22Rv1 (cell line): Measurements from ENCODE around the gene CROCC2.

Experiments
- H3K27ac ChIP-seq: fragments of 450-650 bp; 2 replicates; pipeline ENCODE4 v1.5.1; 2017
- CTCF ChIP-seq: fragments of 450-650 bp; IDR thresholded peaks from 2 replicates; pipeline ENCODE4 v1.5.1; 2017; ENCODE audit warnings: mild to moderate bottlenecking
- ZFX ChIP-seq: fragments of 450-650 bp; IDR thresholded peaks from 2 replicates; pipeline ENCODE4 v1.6.1; 2017; ENCODE audit warnings: antibody characterized with exemption, borderline replicate concordance

The CROCC2 gene

DNA sequence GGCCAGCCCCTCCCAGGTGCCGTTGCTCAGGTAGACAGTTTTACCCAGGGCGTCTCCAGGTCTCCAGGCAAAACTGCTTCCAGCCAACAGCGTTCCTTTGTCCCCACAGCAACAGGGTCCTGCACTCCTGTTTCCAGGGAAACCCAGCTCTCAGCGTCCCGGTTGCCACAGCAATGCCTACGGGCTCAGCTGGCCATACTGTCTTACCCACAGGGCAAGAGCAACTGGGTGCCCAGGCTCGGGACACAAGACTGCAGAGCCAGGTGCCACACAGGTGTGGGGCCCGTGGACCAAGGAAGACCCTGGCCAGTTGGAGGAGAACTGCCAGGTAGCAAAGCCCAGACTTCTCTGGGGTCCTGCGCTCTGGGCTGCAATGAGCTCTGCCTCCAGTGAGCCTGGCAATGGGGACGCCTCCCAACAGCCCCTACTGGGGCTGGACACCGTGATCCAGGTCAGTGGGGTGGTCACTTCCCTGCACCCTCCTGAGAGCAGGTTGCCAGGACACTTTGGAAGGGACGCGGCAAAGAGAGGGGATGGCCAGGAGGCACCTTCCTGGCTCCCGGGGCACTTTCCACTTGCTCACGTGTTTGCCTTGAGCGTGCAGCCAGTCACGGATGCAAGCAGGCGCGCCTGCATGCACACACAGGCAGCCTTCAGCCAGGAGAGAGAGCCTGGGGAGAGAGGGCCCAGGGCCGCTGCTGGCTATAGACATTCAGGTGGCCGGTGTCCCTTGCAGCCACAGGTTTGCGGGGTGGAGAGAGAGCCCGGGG lies at the start of gene CROCC2:
Gene CROCC2, plus strand, starts transcription at position 196 of the 770 bp plus-strand sequence. Its CDS starts 178 bp downstream, at position 374.
- no peak for TF ChIP-seq ZFX
- no peak for TF ChIP-seq CTCF
- H3K27ac ChIP-seq, result no peak within 1 kb of the TSS

- no peak overlapping the region for H3K27ac ChIP-seq
- no peak for TF ChIP-seq ZFX
- no peak for TF ChIP-seq CTCF
Measured at GRCh38 chr2:240857039-240858008, 48.8 kb upstream of the CROCC2 start.

DNA sequence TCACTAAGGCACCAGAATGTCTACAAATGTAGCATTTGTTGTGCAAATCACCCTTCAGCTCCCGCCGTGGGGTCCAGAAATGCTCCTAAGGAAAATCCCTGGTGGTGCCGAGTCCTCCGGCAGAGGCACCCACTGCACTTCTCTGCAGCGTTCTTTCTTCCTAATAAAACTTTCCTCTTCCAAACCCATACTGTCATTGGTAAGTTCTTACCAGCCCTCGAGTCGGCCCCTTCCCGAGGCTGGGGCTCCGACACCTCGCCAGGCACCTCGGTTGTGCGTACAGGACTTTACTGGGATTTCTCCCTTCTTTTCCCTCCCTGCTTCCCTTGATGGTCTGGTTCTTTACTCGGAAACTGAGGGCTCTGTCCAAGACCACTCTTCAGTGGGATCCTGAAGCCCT lies 47.8 kb upstream of the CROCC2 start:
- no peak overlapping the region for H3K27ac ChIP-seq
- no peak for TF ChIP-seq CTCF
- no peak for TF ChIP-seq ZFX

GRCh38 chr2:240858871-240859270 lies 47.3 kb upstream of the CROCC2 start:
- no peak for TF ChIP-seq CTCF
- no peak for TF ChIP-seq ZFX
- no peak overlapping the region for H3K27ac ChIP-seq

DNA sequence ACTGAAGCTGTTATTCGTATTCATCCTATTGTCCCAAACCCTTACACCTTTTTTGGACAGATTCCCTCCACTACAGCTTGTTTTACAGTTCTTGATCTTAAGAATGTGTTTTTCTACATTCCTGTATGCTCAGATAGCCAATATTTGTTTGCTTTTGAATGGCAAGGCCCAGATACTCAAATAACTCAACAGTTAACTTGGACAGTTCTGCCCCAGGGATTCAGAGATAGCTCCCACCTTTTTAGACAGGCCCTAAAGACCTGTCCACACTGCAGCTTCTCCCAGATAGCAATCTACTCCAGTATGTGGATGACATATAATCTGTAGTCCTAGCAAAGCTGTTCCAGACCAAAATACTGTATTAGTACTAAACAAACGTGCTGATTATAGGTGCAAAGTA lies 44.6 kb upstream of the CROCC2 start:
- TF ChIP-seq CTCF (no peak), ZFX (no peak)
- H3K27ac ChIP-seq, result no peak overlapping the region

GRCh38 chr2:240864475-240864874 lies 41.7 kb upstream of the CROCC2 start:
- TF ChIP-seq ZFX (no peak), CTCF (no peak)
- no peak overlapping the region for H3K27ac ChIP-seq
